ENCODE measurements around the gene PBLD.
"Not testable (repeated sequence)": the region's sequence is repeated elsewhere in the genome, so short reads cannot be mapped to it uniquely, and the experiment has no call there.

Gene PBLD

GRCh38 chr10:68278906-68279753 lies 53.6 kb downstream of the PBLD start:
- not testable (repeated sequence) for DNase-seq (ENCODE audit: low spot score)

GRCh38 chr10:68277814-68278213 lies 54.9 kb downstream of the PBLD start:
- DNase-seq (ENCODE audit: low spot score) = not testable (repeated sequence)

- DNase-seq (ENCODE audit: low spot score) = no peak
Observed at GRCh38 chr10:68276224-68276623, 56.5 kb downstream of the PBLD start.

- DNase-seq (ENCODE audit: low spot score) = no peak
Observed at GRCh38 chr10:68275600-68276126, 57.1 kb downstream of the PBLD start.

- DNase-seq (ENCODE audit: low spot score) = no peak
Observed at GRCh38 chr10:68272833-68273232, 59.9 kb downstream of the PBLD start.

GRCh38 chr10:68271196-68271882 lies 61.4 kb downstream of the PBLD start:
- DNase-seq (ENCODE audit: low spot score) = no peak

GRCh38 chr10:68269562-68270290 lies 63.0 kb downstream of the PBLD start:
- DNase-seq (ENCODE audit: low spot score) = no peak

GRCh38 chr10:68261132-68261856 lies 71.4 kb downstream of the PBLD start:
- DNase-seq (ENCODE audit: low spot score) = no peak

GRCh38 chr10:68253346-68253745 lies 79.4 kb downstream of the PBLD start:
- DNase-seq (ENCODE audit: low spot score) = no peak

- DNase-seq (ENCODE audit: low spot score) = no peak
Observed at GRCh38 chr10:68251625-68252495, 80.9 kb downstream of the PBLD start.

- DNase-seq (ENCODE audit: low spot score) = no peak
Observed at GRCh38 chr10:68251151-68251550, 81.6 kb downstream of the PBLD start.

GRCh38 chr10:68249297-68249696 lies 83.4 kb downstream of the PBLD start:
- no peak for DNase-seq (ENCODE audit: low spot score)

- no peak for DNase-seq (ENCODE audit: low spot score)
Observed at GRCh38 chr10:68247931-68248330, 84.8 kb downstream of the PBLD start.

GRCh38 chr10:68246397-68246796 lies 86.3 kb downstream of the PBLD start:
- DNase-seq (ENCODE audit: low spot score) = not testable (repeated sequence)

GRCh38 chr10:68242051-68242450 lies 90.7 kb downstream of the PBLD start:
- DNase-seq (ENCODE audit: low spot score) = no peak

- DNase-seq (ENCODE audit: low spot score) = no peak
Observed at GRCh38 chr10:68239596-68240150, 93.1 kb downstream of the PBLD start.

- DNase-seq (ENCODE audit: low spot score) = no peak
Observed at GRCh38 chr10:68239069-68239468, 93.7 kb downstream of the PBLD start.

- DNase-seq (ENCODE audit: low spot score) = no peak
Observed at GRCh38 chr10:68238371-68238770, 94.4 kb downstream of the PBLD start.

GRCh38 chr10:68237173-68237572 lies 95.6 kb downstream of the PBLD start:
- DNase-seq (ENCODE audit: low spot score) = no peak

GRCh38 chr10:68235581-68235980 lies 97.1 kb downstream of the PBLD start:
- no peak for DNase-seq (ENCODE audit: low spot score)
